Suppressor macrophage (primary cell): Measurements from ENCODE around the gene TMEM19.

Source experiments
- DNase-seq, 4 experiments: peaks; one replicate each; pipeline ENCODE4 v3.0.0-alpha.2; 2020 to 2022
- total RNA-seq, 17 experiments: gene quantifications; one replicate each; lab custom pipeline; 2026; ENCODE audit warnings: mixed read lengths in 6 of 17, inconsistent platforms in 3 of 17; lab: John Stamatoyannopoulos, UW

The TMEM19 gene
- total RNA-seq = 30.1 to 89.7 (median 62.8) reads per million in 17 experiments

DNA sequence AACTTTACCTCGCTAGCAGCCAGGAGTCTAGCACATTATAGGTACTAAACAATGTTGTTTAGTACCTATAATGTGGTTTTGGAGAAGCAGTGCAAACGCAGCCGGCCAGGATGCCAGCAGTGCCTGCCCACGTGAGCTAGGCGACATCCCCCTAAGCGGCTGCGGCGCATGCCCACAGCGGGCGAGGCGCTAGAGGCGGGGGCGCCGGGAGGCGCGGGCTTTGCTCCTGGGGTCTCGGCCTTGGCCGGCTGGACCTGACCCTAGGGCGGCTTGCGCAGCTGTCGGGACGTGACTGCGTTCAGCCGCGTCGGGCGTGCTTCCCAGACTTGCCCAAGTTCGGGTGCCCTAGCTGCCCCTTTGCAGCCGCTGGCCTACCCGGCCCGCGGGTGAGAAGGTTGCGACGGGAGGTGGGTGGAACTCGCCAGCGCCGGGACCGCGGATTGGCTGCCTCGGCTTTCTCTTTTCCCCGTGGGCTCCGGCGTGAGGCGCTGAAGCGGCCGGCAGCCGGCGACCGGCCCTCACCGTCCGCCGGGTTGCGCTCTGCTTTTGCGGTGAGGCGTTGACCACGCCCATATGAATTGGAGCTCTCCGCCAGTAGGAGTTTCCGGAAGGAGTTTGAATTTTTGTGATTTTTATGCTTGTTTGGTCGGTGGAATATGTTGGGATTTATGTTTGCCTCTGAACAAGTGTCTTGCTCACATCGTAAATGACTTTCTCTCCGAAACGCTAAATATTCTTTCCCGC is at the start of gene TMEM19:
TSS of gene TMEM19 (plus strand) at position 169 of the 744 bp plus-strand sequence. CDS start 599 bp downstream, outside the sequence.
- peak; percentile 94 to 97 (median 97) for DNase-seq

DNA sequence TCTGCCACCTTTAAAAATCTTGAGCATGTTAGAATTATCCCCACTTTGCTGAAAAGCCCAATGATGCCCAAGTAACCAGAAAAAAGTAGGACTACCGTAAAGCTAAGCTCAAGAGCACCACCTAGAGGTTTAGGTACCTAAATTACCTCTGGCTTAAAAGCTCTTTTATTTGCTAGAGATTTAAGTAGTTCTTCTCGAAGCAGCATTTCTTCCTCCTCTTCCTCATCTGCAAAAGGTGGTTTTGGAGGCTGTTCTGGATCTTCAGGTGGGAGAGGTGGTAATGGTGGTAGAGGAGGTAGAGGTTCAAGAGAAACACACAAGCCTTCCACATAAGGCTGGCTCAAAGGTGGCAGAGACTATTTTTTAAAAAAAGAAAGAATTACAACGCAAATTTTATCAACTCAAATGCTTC is 49.2 kb upstream of the TMEM19 start:
- peak; percentile 55 to 84 (median 68) for DNase-seq

DNA sequence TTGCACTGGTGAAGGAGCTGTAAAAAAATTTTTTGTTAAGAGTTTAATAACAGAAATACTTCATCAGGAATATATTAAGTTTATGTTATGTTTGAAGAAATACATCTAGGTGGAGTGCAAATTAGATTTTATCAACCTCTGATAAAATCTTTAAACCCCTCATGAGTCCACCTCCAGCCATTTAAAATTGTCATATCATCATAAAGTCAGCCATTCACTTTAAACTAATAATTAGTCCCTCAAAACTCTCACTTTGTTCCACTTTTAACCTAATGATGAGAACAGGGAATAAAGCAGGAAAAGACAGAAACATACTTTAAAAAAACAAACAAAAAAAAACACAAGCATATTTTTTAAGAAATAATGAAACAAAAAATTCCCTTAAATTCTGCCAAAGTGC is 47.4 kb upstream of the TMEM19 start:
- DNase-seq = no peak

DNA sequence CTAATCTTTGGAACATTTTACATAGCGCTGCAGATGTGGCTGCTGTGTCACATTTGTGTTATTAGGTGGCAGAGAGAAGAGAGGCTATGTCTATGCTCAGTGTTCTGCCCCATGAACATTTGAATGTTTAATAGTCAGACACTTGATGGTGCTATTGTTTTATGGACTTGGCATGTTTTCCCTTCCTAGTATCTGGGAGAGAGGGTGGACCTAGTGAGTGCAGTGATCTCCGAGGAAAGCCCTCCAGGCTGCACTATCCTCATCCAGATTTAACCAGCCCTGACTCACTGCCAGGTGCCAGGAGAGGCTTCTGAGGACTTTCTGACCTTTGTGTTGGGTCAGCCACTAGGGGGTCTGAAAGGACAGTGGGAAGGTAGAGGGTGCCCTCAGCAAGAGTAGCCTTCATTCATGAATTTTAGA is 46.5 kb upstream of the TMEM19 start:
- peak in 1 of 4 experiments; percentile 4 for DNase-seq

DNA sequence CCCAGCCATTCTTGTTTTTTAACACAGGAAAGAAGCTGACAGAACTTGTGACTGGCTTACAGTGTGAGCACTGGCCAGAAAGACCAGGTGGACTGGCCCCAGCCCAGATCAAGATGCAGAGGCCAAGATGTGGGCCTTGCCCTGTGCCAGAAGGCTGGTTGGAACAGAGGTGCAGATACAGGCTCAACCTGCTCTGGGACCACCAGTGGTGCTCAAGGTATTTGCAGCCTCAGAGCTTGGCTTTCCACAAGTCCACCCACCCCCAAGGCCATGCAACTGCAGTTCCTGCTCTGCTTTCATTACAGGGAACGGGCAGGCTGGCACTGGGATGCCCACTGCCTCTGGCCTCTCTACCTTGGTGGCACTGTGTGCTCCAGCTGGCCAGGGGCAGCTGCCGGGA is 45.6 kb upstream of the TMEM19 start:
- DNase-seq = no peak

DNA sequence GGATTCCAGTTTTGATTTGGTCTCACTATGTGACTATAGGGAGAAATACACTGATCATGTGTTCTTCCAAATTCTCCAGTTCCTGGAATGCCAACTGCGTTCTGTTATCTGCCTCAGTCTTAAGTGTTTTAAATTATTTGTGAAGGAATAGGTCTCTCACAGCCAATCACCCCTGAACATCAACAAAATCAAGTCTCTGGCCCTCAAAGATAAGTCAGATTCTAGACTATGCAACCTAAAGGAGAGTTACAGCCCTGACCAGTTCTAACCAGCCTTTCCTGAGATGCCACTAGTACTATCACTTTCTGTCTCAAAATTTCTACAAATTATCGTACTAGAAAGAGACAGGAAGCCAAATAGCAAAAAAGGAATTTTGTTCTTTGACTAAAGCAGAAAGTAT is 44.5 kb upstream of the TMEM19 start:
- DNase-seq = no peak

DNA sequence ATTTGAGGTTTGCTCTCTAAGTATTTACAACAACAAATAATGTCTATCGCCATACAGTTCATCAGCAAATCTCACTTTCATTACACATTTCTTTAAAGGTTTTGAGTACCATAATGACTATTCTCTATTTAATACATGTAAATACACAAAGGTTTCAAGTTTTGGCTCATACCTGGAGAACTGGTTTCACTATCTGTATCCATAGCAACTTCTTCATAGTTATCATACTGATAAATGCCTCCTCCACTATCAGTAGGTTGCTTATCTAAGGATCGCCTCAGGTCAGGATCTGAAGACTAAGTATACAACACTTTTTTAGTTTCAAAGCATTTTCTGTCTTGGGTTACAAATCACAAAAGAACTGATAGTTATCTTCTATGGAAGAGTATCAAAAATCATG is 43.6 kb upstream of the TMEM19 start:
- DNase-seq = no peak

DNA sequence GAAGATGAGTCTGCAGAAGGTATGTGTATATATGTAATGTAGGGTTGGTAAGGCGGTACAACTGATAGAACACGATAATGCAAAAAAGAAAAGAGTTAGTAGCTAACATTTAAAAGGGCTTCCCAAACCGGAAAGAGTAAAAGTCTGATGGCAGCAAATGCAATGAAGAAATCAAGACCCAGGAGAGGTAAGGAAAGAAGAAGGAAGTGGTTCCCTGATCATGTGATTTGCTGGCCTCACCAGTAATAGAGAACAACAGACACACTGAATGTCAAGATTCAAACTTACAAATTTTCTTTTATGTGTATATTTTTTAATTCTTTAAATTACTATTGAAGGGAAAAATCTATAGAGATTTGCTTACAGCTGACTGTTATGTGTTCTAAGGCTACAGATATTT is 40.6 kb upstream of the TMEM19 start:
- DNase-seq = peak; percentile 42 to 75 (median 67)

DNA sequence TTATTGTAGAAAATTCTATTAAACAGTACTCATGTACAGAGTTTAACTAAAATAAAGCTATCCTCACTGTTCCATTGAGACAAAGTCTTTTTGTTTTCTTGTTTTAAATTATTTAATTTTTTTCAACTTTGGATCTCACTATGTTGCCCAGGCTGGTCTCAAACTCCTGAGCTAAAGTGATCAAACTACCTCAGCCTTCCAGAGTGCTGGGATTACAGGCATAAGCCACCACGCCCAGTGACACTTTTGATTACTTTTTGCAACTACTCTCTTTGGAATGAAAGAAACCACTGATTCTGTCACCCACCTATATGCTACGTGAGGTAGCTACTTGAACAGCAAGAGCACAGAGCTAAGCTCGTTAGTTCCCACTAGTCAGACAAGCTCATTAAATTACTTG is 39.4 kb upstream of the TMEM19 start:
- no peak for DNase-seq

DNA sequence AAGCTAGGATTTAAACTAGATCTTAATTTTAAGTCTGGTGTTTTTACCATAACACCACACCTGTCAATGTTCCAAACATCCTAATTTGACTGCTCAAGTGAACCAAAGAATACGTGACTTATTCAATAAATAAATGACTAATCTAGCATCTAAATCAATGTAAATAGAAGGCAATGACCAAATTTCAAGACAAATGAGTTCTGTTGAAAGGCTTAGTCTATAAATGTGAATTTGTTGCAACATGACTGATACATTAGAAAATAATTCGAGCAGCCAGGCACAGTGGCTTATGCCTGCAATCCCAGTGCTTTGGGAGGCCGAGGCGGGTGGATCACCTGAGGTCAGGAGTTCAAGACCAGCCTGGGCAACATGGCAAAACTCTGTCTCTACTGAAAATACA is 37.3 kb upstream of the TMEM19 start:
- DNase-seq = no peak

DNA sequence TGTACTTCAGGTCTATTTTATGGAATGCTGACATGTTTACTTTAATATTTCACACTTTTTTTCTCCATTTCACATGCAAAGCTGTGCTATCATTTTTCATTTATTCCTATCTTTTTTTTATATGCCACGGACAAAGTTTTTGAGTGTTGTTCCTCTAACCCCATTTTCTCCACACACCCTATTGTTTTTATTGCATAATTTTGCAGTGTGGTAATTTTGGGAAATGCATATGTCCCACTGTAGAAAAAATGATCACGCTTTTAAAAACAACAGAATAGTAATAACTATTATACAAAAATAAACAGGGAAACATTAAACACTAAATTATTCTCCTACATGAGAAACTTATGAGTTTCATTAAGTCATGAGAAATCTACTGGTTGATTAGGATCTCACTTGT is 36.5 kb upstream of the TMEM19 start:
- DNase-seq = peak in 2 of 4 experiments; percentile 16 to 46

DNA sequence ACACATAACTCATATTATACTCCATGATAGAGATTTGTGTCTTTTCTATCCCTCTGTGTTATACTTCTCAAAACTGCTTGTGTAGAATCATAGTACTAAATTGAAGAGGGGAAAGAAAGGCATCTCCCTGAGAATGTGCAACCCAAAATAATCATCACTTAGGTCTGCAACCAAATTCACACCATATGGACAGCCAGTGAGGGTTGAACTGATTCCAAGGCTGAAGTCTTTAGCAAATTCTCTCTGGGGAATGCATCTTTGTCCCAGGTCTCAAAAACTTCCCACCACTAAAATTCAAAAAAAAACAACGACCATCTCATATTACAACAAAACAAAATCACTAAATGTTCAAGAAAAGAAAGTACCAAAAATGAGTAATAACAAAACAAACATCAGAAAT is 33.2 kb upstream of the TMEM19 start:
- DNase-seq = no peak

DNA sequence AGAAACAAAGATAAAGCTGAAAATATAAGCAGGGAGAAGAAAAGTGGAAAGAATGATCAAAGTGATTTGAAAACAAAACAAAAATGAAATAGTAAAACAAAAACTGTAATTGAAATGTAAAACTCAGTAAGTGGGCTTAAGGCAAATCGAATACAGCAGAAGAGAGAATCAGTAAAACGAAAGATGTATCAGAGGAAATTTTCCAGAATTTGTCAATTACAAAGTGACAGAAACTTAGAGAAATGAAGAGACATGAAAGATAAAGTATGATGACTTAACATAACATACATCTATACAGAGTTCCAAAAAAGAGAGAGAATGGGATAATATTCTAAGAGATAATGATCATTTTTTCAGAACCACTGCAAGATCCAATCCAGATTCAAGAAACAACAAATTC is 32.7 kb upstream of the TMEM19 start:
- no peak for DNase-seq

DNA sequence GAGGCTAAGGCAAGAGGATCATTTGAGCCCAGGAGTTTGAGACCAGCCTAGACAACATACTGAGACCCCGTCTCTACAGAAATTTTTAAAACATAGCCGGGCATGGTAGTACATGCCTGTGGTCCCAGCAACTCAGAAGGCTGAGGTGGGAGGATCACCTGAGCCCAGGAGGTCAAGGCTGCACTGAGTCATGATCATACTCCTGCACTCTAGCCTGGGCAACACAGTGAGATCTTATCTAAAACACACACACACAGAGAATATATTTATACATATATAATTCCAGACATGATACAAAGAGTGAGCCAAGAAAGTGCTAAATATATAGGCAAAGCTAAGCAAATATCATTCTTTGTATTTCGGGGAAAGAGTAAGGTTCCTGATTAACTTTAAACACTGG is 31.7 kb upstream of the TMEM19 start:
- no peak for DNase-seq

DNA sequence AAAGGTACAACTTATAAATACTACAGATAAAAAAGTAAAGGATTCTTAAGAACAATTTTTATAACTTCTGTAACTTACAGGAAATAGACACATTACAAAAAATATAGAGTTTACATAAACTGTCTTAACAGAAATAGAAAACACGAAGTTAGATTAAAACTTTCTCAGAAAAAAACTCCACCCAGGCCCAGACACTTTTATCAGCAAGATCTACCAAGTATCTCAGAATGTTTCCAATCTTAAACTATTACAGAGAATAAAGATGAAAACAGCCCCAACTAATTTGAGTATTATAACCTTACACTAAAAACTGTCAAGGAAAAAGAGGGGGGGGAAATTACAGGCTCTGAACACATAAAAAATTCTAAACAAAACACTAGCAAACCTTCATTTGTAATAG is 30.4 kb upstream of the TMEM19 start:
- DNase-seq = no peak

DNA sequence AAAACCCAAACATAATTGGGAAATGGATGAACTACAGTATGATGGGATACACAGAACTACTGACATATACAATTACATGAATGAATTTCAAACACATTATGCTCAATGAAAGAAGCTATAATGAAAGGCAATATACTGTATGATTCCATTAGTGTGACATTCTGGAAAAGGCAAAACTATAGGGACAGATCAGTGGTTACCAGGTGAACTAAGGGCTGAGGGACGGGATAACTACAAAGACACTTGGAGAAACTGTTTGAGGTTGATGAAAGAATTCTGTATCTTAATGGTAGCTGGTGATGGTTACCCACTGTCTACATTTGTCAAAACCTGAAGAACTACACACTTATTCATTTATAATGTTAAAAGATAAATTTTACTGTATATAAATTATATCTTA is 30.0 kb upstream of the TMEM19 start:
- DNase-seq = no peak

DNA sequence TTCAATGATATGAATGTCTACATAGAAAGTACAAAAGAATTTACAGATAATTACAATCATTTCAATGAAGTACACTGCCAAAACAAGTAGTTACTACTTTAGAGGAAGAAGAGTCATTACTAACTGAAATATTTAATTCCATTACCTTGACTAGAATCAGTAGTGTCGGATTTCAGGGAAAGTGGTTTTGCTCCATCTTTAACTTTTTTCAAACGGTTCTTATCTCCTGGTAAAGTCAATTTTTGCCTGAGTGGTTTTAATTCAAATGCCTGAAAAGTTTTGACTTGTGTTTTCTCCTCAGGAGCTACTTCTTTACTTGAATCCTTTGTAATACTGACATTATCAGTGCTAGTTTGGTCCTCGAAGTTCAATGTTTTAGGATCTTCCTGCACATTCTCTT is 29.1 kb upstream of the TMEM19 start:
- no peak for DNase-seq

DNA sequence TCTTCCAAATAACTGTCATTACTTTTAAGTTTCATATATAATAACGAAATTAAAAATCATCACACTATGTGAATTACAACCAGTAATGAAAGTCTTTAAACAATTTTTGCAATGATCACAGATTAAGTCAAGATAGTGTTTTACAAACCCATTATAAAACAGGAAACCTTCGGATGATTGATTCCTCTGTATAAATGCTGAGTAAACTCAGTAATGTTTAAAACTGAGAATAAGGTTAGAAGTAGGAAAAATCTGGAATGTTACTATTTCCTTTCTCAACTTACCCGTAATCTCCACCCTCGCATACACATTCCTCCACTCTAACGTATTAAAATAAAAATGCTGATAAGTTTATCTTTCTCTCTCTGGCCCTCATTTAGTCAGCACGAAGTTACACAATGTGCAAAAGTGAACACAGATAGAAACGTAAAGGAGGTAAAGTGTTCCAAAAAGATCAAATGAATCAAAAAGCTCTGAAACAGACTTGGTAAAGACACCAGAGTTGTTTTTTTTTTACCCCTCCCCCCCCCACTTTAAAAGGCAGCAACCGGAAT is 23.8 kb upstream of the TMEM19 start:
- DNase-seq = no peak

DNA sequence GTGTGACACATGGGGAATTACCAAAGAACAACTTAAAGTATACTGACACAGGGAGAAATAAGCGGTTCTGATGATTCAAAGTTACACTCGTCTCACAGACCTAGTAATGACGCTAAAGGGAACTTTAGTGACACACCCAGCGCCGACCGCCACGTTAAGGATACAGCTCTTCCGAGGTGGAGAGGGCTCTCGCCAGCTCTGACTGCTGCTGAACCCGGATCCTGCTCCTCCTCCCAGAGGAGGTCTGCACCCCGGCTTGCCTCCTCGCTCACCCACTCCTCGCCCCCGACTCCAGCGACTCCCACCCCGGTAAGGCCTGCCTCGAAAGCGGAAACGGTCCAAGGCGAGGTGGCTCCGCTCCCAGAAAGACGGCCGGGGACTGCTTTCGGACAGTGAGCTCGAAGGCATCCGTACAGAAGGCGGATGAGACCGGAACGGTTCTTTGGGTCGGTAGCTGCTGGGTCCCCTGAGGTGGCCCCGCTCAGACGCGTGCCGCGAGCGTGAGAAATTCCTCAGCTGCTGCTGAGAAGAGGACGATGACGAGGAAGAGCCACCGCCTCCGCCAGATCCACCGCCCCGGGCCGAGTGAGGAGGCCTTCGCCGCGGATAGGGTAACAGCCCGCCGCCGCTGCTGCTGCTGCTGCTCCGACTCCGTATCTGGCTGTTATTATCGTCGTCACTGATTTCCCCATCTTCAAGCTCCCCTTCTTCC is 22.9 kb upstream of the TMEM19 start:
- peak; percentile 82 to 92 (median 87) for DNase-seq

DNA sequence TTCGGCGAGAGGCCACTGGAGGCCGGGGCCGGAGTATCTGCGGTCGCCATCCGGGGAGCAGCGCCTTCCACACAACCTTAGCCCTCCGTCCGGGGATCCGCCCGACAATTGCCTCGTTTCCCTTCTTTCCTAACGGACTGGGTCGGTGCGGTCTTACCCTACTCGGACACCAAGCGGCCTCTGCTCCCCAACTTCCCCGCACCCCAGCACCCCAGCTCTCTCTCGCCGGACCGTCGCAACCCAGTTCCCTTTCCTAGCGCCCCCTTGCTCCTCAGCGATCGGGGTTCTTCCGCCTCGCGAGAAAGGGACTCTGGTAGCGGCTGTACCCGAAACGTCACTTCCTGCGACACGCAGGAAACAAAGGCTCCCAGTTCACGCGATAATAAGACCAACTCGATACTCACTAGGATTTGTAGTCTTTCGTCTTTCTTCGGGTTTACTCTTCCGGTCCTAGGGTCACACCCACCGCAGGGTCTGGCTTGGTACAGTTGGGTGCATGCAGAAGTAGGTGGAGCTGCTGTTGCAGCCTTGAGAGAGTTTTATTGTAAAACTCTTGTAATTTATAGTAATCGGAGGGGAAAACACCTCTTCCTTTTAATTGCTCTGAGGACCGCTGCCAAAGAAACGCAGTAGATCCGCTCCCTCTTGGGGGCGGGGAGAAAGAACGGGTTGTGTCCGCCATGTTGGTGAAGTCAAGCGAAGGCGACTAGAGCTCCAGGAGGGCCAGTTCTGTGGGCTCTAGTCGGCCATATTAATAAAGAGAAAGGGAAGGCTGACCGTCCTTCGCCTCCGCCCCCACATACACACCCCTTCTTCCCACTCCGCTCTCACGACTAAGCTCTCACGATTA is 22.1 kb upstream of the TMEM19 start, which contains the start of the genes THAP2 and ZFC3H1:
TSS of gene THAP2 (plus strand) at position 741 of the 850 bp plus-strand sequence. CDS start 209 bp downstream, outside the sequence.
TSS of gene ZFC3H1 (minus strand) at position 288 of the 850 bp plus-strand sequence. CDS start at position 50, 238 bp downstream.
- DNase-seq = peak; percentile 96 to 100 (median 98)

DNA sequence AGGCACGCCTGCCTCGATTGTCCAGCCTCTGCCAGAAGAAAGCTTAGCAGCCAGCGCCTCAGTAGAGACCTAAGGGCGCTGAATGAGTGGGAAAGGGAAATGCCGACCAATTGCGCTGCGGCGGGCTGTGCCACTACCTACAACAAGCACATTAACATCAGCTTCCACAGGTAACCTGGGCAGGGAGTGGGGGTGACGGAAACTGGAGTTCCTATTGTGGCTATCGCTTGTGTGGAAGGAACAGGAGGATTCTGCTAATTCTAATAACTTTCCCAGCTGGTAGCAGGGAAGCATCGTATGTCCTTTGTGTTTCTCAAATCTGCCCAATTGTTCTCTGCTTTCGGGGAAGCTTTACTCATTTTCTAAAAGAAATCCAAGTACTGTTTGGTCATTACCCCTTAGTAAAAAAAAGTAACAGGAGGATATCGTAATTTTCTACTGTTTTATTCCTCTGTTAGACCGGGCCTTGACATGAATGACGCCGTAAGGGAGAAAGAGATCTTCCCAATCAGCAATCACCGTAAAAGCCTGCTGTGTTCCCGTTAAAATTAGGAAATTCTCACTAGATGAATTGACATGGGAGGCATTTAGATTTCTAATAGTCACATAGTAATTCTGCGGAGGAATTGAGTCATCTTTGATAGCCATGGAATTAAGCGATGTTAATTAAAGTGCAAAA is 21.3 kb upstream of the TMEM19 start:
- peak; percentile 22 to 53 (median 41) for DNase-seq

DNA sequence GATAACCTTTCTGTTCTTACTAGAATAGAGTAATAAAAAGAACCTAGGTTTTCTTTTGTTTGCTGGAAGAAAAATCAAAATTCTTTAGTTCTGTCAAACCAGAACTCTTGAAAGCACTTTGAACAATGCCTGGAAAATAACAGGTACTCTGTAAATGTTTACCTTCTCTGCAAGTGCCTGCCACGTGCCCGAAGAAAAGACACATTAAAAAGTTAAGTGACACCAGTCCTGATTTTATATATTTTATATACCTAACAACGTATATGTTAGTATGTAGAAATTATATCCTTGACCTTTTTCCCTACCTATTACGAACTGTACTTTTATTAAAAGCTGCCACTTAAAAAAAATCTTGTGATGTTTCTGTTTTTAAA is 20.8 kb upstream of the TMEM19 start:
- no peak for DNase-seq
